NCI-H2171 treated with DMSO at 0.1 percent for 48 hours (cell line): Measurements from ENCODE around the gene LSM3.

Experiments
- DNase-seq: peaks from one replicate; lab custom pipeline; 2025; lab: John Stamatoyannopoulos, UW

LSM3 gene

DNA sequence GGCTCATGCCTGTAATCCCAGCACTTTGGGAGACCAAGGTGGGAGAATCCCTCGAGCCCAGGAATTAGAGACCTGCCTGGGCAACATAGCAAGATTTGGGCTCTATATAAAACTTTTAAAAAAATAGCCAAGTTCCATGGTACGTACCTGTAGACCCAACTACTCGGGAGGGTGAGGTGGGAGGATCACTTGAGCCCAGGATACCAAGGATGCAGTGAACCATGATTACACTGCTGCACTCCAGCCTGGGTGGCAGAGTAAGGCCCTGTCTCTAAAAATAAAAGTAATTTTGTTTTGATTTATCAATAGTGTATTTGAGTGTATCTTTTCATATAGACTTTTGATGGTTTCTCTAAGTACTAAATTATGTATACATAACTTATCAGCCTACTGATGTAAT, 63.1 kb downstream of the LSM3 start:
- DNase-seq: no peak

DNA sequence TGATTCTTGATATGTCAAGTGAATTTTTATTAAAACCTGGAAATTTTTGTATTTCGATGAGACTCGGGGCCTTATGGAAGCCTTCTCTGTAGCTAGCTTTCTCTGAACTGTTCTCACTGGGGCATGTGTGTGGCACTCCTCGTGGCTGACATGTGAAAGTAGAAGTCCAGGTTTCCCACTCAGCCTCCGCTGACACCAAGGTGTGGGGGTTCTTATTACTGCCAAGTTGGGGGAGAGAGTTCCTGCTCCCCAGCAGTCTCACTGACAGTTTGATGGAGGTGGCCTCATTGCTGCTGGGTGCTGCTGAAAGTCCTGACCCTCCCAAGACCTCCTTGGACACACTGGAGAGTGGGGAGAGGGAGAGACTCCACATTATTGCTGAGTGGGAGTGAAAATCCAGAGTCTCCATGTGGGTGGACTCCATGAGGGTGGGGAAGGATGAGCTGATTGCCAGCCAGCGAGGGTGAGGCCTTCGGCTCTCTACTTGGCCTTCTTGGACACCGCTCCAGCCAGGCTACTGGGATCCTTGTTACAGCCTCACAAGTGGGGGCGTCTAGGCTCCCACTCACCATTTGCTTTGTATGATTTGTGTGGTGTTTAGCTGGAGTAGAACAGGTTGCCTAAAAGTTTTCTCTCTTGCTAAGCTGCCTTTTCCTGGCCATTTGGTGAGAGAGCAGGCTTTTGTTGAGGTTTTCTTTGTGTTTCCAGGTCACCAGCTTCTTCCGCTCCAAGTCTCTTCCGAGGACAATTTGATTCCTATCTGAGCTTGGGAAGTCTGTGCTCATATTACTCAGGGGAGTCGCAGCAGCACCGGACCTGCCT, 64.1 kb downstream of the LSM3 start:
- no peak for DNase-seq

DNA sequence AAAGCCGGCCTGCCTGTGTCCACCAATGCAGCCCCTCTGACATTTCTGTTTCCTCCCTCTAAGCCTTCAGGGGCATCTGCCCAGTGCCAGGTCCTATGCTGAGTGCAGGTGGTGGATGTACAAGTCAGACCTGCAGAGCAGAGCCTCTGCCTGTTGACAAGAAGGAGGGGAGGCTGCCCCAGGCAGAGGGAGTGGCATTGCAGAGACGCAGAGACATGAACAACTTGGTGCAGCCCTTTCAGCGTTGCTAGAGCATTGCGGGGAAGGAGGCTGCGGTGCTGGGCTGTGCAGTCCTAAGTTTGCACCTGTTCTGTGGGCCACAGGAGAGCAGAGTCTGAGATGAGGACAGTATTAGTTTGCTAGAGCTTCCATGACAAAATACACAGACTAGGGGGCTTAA, 65.2 kb downstream of the LSM3 start:
- DNase-seq: no peak

DNA sequence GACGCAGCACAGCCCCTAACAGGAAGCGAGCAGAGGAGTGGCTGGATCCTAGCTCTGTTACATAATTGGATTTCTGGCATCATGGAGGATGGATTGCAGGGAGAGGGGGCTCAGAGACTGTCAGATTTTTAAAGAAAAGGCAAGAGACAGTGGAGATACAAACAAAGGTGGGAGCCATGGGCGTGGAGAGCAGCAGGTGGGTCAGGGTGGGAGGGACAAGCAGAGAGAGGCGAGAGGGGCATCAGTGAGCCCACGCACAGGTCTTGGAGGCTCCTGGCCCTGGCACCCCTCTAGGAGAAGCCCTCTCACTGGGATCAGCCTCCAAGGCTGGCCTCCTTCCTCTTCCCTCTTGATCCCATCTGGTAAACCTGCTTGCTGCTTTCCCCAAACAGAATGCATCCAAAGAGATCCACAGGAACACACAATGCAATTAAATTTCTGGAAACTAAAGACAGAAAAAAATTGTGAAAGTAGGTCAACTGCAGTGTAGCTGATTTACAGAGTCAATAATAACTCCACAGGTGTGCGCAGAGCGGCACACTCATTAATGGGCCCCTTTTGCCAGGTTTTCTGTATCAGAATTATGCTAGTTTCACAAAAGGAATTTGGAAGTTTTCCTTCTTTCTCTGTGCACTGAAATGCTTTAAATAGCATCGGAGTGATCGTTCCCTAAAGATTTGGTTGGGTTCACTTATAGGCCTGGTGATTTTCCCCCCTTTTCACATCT, 66.1 kb downstream of the LSM3 start:
- no peak for DNase-seq

DNA sequence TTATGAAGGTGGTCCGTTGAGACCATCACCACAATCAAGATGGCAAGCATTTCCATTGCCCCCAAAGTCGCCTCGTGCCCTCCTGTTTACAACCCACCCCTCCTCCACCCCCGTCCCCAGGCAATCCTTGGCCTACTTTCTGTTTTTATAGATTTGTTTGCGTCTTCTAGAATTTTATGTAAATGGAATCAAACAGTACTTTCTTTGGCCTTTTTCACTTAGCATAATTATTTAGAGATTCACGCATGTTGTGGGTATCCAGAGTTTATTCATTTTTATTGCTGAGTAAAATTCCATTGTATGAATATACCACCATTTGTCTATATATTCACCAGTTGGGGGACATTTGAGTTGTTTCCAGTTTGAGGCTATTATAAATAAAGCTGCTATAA, 66.6 kb downstream of the LSM3 start:
- no peak for DNase-seq

DNA sequence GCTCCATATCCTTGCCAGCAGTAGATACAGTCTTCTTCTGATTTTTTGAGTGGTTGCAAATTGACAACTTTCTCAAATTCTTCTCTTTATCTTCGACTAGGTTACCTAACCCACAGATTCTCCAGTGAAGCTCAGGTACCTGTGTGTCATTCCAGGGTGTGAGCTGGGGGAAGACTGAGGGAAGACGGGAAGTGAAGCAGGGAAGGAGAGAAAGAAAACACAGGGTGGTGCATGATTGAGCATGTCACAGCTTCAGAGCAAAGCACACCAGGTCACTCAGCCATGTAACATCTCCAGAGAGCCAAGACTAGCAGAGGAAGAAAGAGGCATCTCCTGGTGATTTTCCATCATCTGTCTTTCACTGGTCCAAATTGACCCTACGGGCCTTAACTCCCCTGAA, 67.2 kb downstream of the LSM3 start:
- DNase-seq: no peak

DNA sequence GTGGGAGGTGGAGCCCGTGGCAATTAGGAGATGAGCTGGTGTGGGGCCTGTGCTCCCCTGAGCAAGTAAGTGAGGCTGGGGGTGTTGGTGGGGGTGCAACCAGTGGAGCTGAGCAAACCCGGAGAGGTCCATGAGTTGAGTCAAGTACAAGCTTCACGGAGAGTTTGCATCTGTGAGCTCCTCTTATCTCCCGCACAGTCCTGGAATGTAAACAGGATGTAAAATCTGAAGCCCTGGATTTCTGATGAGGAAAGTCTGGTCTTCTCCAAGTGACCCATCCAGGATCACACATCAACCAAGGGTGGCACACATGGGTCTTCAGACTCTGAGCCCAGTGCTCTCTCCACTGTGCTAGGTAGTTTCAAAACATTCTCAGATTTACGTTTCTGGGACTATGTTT, 67.8 kb downstream of the LSM3 start:
- no peak for DNase-seq

DNA sequence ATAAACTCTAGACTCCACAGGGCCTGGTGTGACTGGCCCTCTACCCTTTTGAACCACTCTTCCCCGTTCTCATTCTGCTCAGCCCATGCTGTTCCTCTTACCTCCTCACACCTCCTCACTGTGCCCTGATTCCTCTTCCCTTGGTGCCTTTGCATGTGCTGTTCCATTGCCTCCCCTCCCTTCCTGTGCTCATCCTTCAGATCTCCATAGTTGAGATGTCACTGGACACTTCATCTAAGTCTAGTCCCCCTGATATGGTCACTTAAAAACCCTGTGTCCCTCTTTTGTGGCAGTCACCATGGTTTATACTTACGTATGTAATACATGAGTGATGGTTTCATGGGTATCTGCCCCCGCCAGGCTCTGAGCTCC, 69.8 kb downstream of the LSM3 start:
- no peak for DNase-seq

DNA sequence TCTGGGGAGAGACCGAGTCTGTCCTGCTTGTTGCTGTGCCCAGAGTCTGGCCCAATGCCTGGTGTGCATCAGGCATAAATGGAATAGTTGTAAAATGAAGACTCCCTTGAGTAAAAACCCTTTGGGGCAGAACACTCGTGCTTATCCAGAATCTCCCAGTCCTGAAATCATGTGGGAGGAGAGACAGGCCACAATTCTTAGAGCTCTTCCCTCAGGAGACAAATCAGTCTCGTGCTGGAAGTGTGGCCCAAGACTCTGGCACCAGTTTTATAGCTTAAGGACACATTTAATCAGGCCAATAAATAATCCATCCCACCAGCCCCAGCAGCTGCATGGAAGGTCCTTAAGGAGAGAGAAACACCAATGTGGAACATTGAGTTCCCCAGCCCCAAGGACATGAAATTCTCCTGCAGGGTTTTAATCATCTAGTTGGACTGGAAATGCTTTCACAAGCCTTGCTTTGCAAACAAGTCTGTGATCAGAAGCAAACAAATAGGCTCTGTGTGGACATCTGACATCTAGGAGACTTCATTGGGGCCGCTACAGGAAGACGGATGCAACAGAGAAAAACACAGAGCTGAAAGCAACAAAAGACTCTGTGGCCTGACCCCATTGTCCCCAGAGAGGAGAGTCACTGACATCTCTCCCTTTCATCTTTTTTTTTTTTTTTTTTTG, 70.4 kb downstream of the LSM3 start:
- DNase-seq: no peak
